Measurements from ENCODE around the gene FXYD6.

FXYD6 gene

GRCh38 chr11:117837070-117837776, 39.2 kb downstream of the FXYD6 start:
- H3K9me3 ChIP-seq (replicated peaks; ENCODE audit: low read length): no peaks in the 10 kb centered on the region
- H3K4me3 ChIP-seq (ENCODE audit: low read length): no peak overlapping the region
- no peaks in the 10 kb centered on the region for H3K36me3 ChIP-seq (ENCODE audit: insufficient read depth, low read length)
- H3K27me3 ChIP-seq (ENCODE audit: control insufficient read depth, insufficient read depth, low read length): peaks cover 50% of the 10 kb centered on the region
- H3K4me2 ChIP-seq (ENCODE audit: low read length): no peak overlapping the region
- no peaks in the 10 kb centered on the region for H3K4me1 ChIP-seq (ENCODE audit: control insufficient read depth, insufficient read depth, low read length)
- H3K9ac ChIP-seq (ENCODE audit: low read depth, low read length): no peak overlapping the region

GRCh38 chr11:117836077-117836960, 40.1 kb downstream of the FXYD6 start:
- Histone ChIP-seq H3K9ac (ENCODE audit: low read depth, low read length) (no peak overlapping the region), H3K36me3 (ENCODE audit: insufficient read depth, low read length) (no peaks in the 10 kb centered on the region), H3K9me3 (replicated peaks; ENCODE audit: low read length) (no peaks in the 10 kb centered on the region), H3K27me3 (ENCODE audit: control insufficient read depth, insufficient read depth, low read length) (peaks cover 56% of the 10 kb centered on the region), H3K4me2 (ENCODE audit: low read length) (no peak overlapping the region), H3K4me3 (ENCODE audit: low read length) (no peak overlapping the region), H3K4me1 (ENCODE audit: control insufficient read depth, insufficient read depth, low read length) (no peaks in the 10 kb centered on the region)

DNA sequence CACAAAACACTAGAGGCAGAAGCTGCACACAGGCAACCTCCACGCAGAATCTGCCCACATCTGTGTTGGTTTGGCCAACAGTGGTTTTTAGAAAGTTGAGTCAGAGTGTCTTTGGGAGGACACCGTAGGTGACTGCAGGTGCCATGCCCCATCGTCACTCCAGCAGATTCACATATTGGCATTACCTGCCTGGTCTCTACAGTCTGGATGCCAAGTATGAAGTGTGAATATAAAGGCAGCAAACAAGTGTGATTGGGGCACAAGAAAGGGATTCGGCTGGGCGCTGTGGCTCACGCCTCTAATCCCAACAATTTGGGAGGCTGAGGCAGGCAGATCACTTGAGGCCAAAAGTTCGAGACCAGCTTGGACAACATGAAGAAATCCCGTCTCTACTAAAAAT, 40.9 kb downstream of the FXYD6 start:
- H3K9me3 ChIP-seq (replicated peaks; ENCODE audit: low read length): no peaks in the 10 kb centered on the region
- no peak overlapping the region for H3K9ac ChIP-seq (ENCODE audit: low read depth, low read length)
- no peaks in the 10 kb centered on the region for H3K4me1 ChIP-seq (ENCODE audit: control insufficient read depth, insufficient read depth, low read length)
- H3K4me3 ChIP-seq (ENCODE audit: low read length): no peak overlapping the region
- H3K4me2 ChIP-seq (ENCODE audit: low read length): no peak overlapping the region
- H3K36me3 ChIP-seq (ENCODE audit: insufficient read depth, low read length): no peaks in the 10 kb centered on the region
- peaks cover 60% of the 10 kb centered on the region for H3K27me3 ChIP-seq (ENCODE audit: control insufficient read depth, insufficient read depth, low read length)

GRCh38 chr11:117834838-117835443, 41.5 kb downstream of the FXYD6 start:
- Histone ChIP-seq H3K9me3 (replicated peaks; ENCODE audit: low read length) (no peaks in the 10 kb centered on the region), H3K4me1 (ENCODE audit: control insufficient read depth, insufficient read depth, low read length) (no peaks in the 10 kb centered on the region), H3K4me2 (ENCODE audit: low read length) (no peak overlapping the region), H3K27me3 (ENCODE audit: control insufficient read depth, insufficient read depth, low read length) (peaks cover 62% of the 10 kb centered on the region), H3K9ac (ENCODE audit: low read depth, low read length) (no peak overlapping the region), H3K36me3 (ENCODE audit: insufficient read depth, low read length) (no peaks in the 10 kb centered on the region), H3K4me3 (ENCODE audit: low read length) (no peak overlapping the region)

DNA sequence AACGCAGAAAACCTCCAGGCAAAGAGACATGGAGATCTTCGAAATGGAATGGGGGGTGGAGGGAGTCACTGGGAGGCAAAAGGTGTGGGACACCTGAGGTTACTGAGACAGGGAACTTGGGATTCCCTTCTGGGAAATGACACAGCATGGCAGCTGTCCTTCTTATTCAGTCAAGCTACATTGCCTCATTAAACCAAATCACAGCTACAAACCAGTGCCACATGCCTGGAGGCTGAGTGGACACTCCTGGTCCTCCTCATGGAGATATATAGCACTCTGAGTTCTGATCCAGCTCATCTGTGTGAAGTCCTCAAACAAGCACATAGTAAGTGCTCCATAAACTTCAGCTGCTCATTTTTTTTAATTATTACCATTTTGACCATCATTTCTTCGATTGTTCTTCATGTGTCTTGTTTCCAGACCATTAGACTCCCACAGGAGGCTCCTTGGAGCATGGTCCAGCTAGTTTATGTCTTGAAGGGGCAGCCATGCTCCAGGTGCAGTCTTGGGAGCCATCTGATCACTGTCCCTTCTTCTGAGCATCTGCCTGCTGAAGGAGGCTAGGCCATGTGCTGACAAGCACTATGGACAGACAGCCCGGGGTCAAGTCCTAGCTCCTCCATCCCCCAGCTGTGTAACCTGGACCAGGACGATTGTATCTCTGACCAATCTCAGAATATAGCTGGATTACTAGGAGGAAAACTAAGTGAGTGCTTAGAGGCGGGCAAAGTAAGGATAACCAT, 42.2 kb downstream of the FXYD6 start:
- no peak overlapping the region for H3K4me2 ChIP-seq (ENCODE audit: low read length)
- H3K36me3 ChIP-seq (ENCODE audit: insufficient read depth, low read length): no peaks in the 10 kb centered on the region
- H3K9me3 ChIP-seq (replicated peaks; ENCODE audit: low read length): no peaks in the 10 kb centered on the region
- no peak overlapping the region for H3K9ac ChIP-seq (ENCODE audit: low read depth, low read length)
- peaks cover under 1% of the 10 kb centered on the region for H3K4me1 ChIP-seq (ENCODE audit: control insufficient read depth, insufficient read depth, low read length)
- H3K4me3 ChIP-seq (ENCODE audit: low read length): no peak overlapping the region
- H3K27me3 ChIP-seq (ENCODE audit: control insufficient read depth, insufficient read depth, low read length): peaks cover 55% of the 10 kb centered on the region

DNA sequence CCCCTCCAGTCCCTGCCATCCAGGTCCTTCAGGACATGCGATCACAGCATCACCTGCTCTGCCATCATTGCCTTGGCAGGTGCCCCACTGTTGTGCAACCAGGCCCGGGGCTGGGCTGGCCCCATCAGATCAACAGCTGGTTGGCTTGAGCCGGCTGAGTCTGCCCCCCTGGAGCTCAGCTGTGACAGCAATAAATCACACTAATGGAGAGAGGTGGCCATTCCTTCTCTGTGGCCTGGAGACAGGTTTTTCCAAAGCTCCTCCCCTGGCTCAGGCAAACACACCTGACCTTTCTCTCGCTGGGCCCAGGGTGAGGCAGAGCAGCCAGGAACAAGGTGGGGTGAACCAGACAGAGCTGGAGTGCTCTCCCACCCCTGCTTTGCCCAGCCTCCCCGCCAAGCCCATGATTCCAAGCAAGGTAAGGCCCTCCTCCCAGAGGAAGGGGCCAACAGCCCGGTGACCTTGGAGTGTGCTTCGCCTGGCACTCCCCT, 43.0 kb downstream of the FXYD6 start:
- no peaks in the 10 kb centered on the region for H3K36me3 ChIP-seq (ENCODE audit: insufficient read depth, low read length)
- H3K4me3 ChIP-seq (ENCODE audit: low read length): no peak overlapping the region
- peaks cover 8% of the 10 kb centered on the region for H3K4me1 ChIP-seq (ENCODE audit: control insufficient read depth, insufficient read depth, low read length)
- no peaks in the 10 kb centered on the region for H3K9me3 ChIP-seq (replicated peaks; ENCODE audit: low read length)
- H3K9ac ChIP-seq (ENCODE audit: low read depth, low read length): no peak overlapping the region
- H3K4me2 ChIP-seq (ENCODE audit: low read length): no peak overlapping the region
- H3K27me3 ChIP-seq (ENCODE audit: control insufficient read depth, insufficient read depth, low read length): peaks cover 55% of the 10 kb centered on the region

GRCh38 chr11:117832511-117832910, 43.9 kb downstream of the FXYD6 start:
- H3K36me3 ChIP-seq (ENCODE audit: insufficient read depth, low read length): no peaks in the 10 kb centered on the region
- H3K4me3 ChIP-seq (ENCODE audit: low read length): no peak overlapping the region
- no peaks in the 10 kb centered on the region for H3K9me3 ChIP-seq (replicated peaks; ENCODE audit: low read length)
- peaks cover 10% of the 10 kb centered on the region for H3K4me1 ChIP-seq (ENCODE audit: control insufficient read depth, insufficient read depth, low read length)
- peaks cover 46% of the 10 kb centered on the region for H3K27me3 ChIP-seq (ENCODE audit: control insufficient read depth, insufficient read depth, low read length)
- H3K4me2 ChIP-seq (ENCODE audit: low read length): no peak overlapping the region
- H3K9ac ChIP-seq (ENCODE audit: low read depth, low read length): no peak overlapping the region

DNA sequence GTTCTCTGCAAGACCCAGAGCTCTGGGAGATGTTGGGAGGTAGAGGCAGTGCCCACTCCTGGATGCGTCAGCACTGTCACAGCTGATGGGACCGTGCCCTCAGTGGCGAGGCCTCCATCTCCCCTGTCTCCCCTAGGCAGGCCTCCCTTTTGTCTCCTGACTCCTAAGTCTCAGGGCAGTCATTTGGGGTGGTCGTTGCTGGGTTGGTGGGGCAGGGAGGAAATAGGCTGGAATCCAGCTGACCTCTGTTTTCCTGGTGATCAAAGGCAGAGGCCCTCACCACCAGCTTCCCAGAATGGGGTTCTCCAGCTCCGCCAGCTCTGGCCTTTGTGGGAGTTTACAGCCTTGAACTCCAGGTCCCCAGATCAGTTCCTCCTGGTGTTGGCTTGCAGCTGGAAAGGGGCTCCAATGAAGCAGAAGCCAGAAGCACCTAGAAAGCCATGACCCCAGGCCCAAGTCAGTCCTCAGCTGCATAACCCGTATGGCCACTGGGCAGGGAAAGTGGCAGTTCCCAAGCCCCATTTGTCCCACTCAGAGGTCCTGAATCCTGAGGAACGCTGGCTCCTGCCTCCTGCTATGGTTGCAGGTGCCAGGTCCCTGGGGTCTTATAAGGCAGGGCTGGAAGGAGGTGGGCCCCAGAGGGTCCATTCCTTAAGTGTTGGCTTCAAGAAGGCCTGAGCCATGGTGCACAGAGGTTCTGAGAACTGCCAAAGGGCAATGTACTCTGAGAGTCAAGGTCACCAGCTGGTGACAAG, 44.6 kb downstream of the FXYD6 start:
- H3K4me2 ChIP-seq (ENCODE audit: low read length): no peak overlapping the region

DNA sequence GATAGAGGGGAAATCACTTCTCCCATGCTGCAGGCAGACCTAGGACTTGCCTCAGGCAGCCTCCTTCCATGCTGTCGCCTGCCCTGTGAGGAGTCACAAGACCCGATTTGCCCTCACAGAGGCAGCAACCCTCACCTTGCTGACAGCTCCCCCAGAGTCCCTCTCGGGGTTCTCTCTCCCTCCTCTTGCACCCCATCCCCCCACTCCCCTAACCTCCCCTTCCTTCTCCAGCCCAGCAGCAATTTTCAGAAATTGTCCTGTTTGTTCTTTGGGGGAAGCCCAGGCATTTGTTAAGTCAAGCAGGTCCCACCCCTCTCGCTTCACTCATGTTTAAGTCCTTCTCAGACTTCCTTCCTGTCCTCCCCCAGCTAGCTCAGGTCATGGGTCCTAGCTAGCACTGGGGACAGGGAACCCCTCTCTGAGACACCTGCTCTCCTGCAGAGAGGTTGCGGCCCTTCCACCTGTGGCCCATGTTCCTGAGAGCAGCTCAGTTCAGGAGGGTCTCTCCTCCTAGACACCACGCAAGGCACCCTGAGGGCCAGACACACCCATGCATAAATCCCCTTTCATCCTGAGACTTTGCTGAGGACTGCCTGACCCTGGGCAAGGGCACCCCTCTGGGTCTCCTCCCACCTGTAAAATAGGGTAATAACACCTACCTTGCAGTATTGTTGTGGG, 45.6 kb downstream of the FXYD6 start:
- peaks cover 38% of the 10 kb centered on the region for H3K27me3 ChIP-seq (ENCODE audit: control insufficient read depth, insufficient read depth, low read length)
- no peak overlapping the region for H3K9ac ChIP-seq (ENCODE audit: low read depth, low read length)
- H3K4me1 ChIP-seq (ENCODE audit: control insufficient read depth, insufficient read depth, low read length): peaks cover 10% of the 10 kb centered on the region
- no peaks in the 10 kb centered on the region for H3K9me3 ChIP-seq (replicated peaks; ENCODE audit: low read length)
- H3K36me3 ChIP-seq (ENCODE audit: insufficient read depth, low read length): no peaks in the 10 kb centered on the region
- no peak overlapping the region for H3K4me3 ChIP-seq (ENCODE audit: low read length)
- no peak overlapping the region for H3K4me2 ChIP-seq (ENCODE audit: low read length)

More for the DNA sequence above, 44.6 kb downstream of the FXYD6 start:
- Histone ChIP-seq H3K9ac (ENCODE audit: low read depth, low read length) (no peak overlapping the region), H3K36me3 (ENCODE audit: insufficient read depth, low read length) (no peaks in the 10 kb centered on the region), H3K4me3 (ENCODE audit: low read length) (no peak overlapping the region), H3K9me3 (replicated peaks; ENCODE audit: low read length) (no peaks in the 10 kb centered on the region), H3K4me1 (ENCODE audit: control insufficient read depth, insufficient read depth, low read length) (peaks cover 10% of the 10 kb centered on the region), H3K27me3 (ENCODE audit: control insufficient read depth, insufficient read depth, low read length) (peaks cover 40% of the 10 kb centered on the region)

DNA sequence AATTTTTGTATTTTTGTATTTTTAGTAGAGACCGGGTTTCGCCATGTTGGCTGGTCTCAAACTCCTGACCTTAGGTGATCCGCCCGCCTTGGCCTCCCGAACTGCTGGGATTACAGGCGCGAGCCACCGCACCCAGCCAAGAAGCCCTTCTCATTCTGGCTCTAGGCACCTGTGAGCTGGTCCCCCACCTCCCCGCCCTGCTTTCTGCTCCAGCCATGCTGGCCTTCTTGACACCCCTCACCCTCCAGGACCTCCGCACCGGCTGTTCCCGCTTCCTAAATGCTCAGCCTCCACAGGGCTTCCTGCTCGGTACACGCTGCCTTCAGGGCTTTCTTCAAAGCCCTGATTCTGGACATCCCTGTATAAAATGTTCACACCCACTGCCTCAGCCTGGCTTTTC, 46.4 kb downstream of the FXYD6 start:
- no peak overlapping the region for H3K9ac ChIP-seq (ENCODE audit: low read depth, low read length)
- peaks cover 44% of the 10 kb centered on the region for H3K27me3 ChIP-seq (ENCODE audit: control insufficient read depth, insufficient read depth, low read length)
- no peaks in the 10 kb centered on the region for H3K9me3 ChIP-seq (replicated peaks; ENCODE audit: low read length)
- no peak overlapping the region for H3K4me3 ChIP-seq (ENCODE audit: low read length)
- no peak overlapping the region for H3K4me2 ChIP-seq (ENCODE audit: low read length)
- H3K4me1 ChIP-seq (ENCODE audit: control insufficient read depth, insufficient read depth, low read length): peaks cover 10% of the 10 kb centered on the region
- H3K36me3 ChIP-seq (ENCODE audit: insufficient read depth, low read length): no peaks in the 10 kb centered on the region
